SU-DHL-6 (cell line): ENCODE measurements around the gene MAGEA6.
"Not testable (repeated sequence)": the region's sequence is repeated elsewhere in the genome, so short reads cannot be mapped to it uniquely, and the experiment has no call there.

ENCODE experiments used
- EZH2phosphoT487 ChIP-seq: fragments of 200-600 bp; sonication (generic), shearing (Covaris generic); conservative IDR thresholded peaks from 2 replicates; pipeline ENCODE4 v1.6.1; 2018; ENCODE audit warnings: mild to moderate bottlenecking, antibody characterized with exemption, low read length, moderate library complexity, mixed read lengths
- TF ChIP-seq, protein P1 (sequence below): fragments of 200-600 bp; sonication (generic); IDR thresholded peaks from one replicate; pipeline ENCODE4 v1.5.1; 2017; ENCODE audit warnings: antibody characterized with exemption, mild to moderate bottlenecking, low read length, moderate library complexity; ENCODE audit not compliant: insufficient read depth, poor library complexity, severe bottlenecking

DNA sequence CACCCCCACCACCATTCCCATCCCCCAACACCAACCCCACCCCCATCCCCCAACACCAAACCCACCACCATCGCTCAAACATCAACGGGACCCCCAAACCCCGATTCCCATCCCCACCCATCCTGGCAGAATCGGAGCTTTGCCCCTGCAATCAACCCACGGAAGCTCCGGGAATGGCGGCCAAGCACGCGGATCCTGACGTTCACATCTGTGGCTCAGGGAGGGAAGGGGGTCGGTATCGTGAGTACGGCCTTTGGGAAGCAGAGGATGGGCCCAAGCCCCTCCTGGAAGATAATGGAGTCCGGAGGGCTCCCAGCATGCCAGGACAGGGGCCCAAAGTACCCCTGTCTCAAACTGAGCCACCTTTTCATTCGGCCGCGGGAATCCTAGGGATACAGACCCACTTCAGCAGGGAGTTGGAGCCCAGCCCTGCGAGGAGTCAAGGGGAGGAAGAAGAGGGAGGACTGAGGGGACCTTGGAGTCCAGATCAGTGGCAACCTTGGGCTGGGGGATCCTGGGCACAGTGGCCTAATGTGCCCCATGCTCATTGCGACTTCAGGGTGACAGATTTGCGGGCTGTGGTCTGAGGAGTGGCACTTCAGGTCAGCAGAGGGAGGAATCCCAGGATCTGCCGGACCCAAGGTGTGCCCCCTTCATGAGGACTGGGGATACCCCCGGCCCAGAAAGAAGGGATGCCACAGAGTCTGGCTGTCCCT lies 35.2 kb downstream of the MAGEA6 start:
- TF ChIP-seq, protein P1, sequence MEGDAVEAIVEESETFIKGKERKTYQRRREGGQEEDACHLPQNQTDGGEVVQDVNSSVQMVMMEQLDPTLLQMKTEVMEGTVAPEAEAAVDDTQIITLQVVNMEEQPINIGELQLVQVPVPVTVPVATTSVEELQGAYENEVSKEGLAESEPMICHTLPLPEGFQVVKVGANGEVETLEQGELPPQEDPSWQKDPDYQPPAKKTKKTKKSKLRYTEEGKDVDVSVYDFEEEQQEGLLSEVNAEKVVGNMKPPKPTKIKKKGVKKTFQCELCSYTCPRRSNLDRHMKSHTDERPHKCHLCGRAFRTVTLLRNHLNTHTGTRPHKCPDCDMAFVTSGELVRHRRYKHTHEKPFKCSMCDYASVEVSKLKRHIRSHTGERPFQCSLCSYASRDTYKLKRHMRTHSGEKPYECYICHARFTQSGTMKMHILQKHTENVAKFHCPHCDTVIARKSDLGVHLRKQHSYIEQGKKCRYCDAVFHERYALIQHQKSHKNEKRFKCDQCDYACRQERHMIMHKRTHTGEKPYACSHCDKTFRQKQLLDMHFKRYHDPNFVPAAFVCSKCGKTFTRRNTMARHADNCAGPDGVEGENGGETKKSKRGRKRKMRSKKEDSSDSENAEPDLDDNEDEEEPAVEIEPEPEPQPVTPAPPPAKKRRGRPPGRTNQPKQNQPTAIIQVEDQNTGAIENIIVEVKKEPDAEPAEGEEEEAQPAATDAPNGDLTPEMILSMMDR = not testable (repeated sequence)
- not testable (repeated sequence) for TF ChIP-seq EZH2phosphoT487
